Measurements from ENCODE around the gene CDC5L.
A peak's percentile ranks its signal among the peaks of the same experiment; 100 is the strongest.
"Not testable (repeated sequence)": the region's sequence is repeated elsewhere in the genome, so short reads cannot be mapped to it uniquely, and the experiment has no call there.

The CDC5L gene

DNA sequence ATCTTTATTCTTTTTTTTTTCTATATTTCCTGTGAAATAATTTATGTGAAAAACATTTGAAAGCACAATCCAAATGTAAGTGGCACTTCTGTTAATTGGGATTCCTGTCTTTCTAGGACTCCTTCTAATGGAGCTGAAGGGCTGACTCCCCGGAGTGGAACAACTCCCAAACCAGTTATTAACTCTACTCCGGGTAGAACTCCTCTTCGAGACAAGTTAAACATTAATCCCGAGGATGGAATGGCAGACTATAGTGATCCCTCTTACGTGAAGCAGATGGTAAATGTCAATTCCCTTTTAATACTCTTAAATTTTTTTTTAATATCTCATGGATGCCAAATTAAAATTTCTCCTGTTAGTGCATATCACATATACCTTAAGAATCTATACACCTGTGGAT is 35.0 kb downstream of the CDC5L start:
- DNase-seq, result no peak

DNA sequence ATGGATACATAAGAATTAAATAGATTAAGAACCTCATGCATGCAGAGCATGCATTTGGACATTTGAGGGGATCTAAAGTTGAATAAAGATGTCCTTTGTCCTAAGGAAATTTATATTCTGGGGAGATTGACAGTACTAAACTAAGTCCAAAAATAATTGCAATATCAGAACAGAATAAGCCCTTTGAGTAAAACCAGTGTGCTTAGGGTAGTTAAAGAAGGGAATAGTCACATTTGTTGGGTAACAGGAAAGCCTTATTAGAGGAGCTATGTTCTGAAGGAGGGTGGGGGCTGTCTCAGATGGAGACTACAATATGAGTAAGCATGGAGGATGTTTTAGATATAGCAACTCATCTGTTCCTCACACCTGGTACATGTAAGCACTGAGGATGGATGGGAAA is 35.8 kb downstream of the CDC5L start:
- no peak for DNase-seq

DNA sequence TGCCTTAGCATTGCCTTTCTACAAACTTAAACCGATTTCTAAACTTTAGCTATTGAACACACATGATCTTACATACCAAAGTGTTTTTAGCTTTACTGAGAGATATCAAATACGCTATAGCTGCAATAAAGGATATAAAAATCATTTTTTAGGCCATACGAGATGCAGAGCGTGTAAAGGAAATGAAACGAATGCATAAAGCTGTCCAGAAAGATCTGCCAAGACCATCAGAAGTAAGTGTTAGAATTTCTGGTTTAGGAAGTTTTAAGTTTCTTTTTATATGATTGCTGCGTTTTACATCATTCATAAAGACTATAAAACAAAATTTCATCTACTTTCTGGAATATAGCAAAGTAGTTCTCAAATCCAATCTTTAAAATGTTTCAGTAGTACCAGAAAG is 38.4 kb downstream of the CDC5L start:
- no peak for DNase-seq

DNA sequence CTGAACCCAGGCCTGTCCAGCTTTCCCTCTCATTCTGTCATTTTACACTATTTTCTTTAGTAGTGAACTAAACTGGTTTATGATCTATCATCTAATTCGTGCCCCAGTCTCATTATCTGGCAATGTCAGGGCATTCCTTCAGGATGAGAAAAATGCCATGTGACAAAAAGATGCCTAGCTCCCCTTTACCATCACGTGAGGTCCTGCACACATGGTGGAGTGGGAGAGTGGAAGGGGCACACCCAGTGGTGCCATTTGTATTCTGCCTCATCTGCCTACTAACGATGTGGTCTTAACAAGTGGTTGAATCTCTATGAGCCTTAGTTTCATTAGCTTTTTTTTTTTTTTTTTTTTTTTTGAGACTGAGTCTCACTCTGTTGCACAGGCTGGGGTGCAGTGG is 41.2 kb downstream of the CDC5L start:
- no peak for DNase-seq

DNA sequence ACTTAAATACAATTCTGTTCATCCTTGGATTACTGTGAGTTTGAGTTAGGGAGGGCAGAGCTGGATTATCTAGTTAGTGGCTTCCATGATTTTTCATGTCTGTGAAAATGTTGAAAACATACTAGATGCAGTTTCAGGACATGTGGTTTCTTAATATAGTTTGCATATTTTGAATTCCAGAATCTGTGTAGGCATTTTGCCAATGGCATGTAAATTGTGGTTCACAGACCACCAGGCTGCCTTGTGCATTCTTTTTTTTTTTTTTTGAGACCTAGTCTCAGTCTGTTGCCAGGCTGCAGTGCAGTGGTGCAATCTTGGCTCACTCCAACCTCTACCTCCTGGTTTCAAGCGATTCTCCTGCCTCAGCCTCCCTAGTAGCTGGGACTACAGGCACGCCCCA is 42.8 kb downstream of the CDC5L start:
- no peak for DNase-seq

DNA sequence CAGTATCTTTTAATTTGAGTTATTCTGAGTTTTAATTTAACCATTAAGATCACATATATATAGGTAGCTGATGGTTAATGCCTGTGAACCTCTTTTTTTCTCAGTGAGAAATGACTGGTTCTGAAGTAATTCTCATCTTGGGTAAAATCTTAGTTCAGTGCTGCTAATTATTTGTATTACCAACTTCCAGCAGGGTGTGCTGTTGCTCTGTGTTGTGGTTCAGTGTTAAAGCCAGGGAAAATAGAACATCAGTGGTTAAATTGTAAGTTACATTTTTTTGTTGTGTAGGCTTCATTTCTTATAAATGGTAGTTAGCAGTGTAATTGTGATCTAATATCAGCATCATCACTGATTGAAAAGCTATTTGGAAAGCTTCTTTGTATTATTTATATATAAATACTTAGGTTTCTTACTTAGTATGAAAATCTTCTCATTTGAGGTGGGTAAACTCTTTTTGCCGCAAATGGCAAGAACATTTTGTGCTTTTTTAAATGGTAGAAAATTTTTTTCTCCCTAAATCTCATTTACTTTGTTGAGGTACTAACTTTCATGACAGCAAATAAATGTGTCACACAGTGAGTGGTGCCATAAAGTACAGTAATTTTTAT is 43.7 kb downstream of the CDC5L start:
- peak; percentile 60 for DNase-seq

DNA sequence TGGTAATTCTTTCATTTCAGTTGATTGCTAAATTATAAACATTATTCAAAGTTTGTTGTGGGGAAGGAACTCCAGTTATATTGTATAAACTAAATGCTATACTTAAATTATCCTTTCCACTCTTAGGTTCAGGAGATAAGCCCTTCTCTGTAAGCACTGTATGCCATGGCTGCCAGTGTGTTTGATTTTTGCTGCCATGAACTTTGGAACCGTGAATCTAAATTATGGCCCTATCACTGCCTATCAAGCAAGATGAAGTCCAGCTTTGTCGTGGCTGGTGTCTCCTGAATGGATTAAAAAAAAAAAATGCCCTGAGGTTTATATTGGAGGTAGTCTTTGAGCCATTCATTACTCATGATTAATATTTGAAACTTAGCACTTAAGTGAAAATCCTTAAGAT is 44.7 kb downstream of the CDC5L start:
- no peak for DNase-seq

DNA sequence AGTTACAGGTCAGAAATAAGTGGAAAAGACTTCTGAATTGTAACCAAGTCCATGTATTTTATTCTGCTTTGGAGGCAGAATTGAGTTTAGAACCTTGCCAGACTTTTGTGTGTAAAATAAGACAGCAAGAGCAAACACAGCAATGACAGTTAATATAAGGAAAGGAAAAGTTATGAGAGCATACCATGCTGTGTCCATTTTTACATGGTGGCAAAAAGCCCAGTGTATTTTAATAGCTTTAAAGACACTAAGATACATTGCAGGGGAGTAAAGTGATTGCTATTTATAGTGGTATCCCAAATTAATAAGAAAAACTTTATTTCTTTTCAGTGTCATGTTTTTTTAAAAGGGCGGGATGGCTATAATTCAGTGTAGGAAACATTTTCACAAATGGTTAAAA is 45.2 kb downstream of the CDC5L start:
- DNase-seq, result no peak

DNA sequence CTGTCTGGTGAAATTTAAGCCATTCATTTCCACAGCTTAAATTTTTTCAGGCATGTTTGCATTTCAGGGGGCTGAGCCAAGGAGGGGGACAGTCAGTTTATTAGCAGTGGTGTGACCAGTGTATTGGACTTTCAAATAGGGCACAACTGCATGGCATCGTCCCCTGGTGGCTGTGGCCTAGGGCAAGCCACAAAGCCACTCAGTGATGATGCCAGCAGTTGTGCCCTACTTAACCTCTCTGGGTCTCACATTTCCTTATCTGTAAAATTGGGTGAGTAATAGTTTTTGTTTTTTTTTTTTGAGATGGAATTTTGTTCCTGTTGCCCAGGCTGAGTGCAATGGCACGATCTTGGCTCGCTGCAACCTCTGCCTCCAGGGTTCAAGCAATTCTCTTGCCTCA is 48.0 kb downstream of the CDC5L start:
- no peak for DNase-seq

DNA sequence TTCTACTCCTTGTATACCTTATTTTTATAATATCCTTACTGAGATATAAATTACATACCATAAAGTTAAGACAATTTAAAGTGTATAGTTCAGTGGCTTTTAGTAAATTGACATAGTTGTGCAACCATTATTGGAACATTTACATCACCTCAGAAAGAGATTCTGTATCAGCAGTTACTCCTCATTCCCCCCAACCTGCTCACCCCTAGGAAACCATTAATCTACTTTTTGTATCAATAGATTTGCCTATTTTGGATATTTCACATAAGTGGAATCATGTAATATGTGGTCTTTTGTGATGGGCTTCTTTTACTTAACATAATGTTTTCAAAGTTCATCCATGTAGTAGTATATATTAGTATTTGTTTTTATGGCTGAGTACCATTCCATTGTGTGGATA is 51.3 kb downstream of the CDC5L start:
- no peak for DNase-seq

DNA sequence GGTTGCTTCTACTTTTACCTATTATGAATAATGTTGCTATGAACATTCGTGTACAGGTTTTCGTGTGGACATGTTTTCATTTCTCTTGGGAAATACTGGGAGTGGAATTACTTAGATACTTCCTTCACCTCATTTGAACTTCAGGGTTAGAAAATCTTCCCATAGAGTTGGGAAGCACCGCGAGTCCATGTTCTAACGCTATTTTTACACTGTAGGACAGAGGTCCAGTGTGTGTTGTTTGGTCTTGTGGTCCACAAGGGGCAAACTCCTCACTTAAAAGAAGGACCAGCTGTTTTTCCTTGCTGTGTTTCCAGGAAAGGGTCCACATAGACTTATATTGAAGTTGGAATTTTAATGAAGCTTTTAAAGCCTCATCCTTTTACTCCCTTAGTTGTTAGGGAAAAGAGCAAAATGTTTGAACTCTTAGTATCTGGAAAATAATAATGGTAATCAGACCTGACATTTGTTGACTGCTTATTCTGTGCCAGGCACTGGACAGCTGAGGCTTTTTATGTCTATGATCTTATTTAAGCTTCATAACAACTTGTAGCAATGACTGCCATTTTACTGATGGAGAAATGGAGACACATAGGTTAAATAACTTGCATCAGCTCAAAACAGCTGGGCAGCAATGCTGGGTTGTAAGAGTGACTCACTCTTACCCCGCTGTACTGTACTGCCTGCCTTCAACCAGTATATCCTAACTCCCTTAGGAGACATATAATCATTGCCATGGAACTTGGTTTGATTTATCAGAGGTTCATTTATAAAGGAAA is 52.0 kb downstream of the CDC5L start:
- DNase-seq, result no peak

DNA sequence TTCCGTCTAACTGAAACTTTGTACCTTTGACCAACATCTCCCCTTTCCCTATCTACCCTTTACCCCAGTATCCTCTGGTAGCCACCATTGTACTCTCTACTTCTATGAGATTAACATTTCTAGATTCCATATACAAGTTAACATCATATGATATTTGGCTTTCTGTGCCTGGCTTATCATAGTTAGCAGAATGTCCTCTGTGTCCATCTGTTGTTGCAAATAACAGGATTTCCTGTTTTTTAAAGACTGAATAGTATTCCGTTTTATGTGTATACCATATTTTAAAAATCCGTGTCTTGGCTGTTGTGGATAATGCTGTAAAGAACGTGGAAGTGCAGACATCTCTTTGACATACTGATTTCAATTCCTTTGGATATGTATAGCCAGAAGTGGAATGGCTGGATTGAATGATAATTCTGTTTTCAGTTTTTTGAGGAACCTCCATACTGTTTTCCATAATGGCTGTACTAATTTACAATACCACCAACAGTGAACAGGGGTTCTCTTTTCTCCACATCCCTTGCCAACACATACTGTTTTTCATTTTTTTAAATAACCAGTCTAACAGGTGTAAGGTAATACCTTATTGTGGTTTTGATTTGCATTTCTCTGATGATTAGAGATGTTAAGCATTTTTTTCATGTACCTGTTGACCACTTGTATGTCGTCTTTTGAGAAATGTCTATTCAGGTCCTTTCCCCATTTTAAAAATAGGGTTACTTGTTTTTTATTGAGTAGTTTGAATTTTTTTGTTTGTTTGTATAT is 53.8 kb downstream of the CDC5L start:
- DNase-seq, result no peak

DNA sequence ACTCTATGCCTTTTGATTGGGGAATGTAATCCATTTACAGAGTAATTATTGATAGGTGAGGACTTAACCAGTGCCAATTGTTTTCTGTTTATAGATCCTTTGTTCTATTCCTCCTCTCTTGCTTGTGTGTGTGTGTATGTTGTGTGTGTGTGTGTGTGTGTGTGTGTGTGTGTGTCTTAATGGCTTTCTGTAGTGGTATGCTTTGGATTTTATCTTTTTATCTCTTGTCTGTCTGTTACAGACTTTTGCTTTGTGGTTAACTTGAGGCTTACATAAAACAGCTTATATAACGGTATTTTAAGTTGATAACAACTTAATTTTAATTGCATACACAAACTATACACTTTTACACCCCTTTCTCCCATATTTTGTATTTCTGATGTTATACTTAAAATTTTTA is 54.7 kb downstream of the CDC5L start:
- DNase-seq, result no peak

DNA sequence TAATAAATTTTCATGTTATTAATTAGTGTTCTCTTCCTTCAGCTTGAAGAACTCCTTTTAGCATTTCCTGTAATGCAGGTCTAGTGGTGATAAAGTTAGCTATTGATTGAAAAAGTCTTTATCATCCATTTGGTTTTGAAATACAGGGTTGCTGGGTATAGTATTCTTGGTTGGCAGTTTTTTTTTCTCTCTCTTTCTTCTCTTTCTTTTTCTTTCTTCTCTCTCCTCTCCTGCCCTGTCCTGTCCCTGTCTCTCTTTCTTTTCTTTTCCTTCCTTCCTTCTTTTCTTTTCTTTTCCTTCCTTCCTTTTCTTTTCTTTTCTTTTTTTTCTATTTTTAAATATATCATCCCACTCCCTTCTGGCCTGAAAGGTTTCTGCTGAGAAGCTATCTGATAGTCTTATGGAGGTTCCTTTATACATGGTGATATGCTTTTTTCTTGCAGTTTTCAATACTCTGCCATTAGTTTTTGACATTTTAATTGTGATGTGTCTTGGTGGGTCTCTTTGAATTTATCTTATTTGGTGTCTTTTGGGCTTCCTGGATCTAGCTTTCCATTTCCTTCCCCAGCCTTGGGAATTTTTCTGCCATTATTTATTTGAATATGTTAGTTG is 55.4 kb downstream of the CDC5L start:
- DNase-seq, result no peak

DNA sequence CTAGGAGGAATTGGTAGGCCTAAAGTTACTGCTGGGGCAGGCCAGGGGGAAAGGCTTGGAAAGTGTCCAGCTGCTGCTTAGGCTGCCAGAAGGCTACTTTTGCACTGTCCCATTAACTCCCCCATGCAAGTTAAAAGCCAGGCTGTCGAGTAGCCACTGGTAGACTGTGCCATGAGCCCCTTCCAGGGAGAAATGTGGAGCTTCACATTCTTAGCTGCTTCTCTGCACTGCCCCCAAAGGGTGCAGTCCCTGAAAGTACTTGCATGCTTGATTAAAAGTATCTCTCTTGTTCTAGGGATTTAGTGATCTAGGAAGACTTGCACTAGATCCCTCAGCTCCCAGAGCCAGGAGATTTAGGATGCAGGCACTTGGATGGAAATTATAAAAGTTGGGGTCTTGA is 57.3 kb downstream of the CDC5L start:
- no peak for DNase-seq

DNA sequence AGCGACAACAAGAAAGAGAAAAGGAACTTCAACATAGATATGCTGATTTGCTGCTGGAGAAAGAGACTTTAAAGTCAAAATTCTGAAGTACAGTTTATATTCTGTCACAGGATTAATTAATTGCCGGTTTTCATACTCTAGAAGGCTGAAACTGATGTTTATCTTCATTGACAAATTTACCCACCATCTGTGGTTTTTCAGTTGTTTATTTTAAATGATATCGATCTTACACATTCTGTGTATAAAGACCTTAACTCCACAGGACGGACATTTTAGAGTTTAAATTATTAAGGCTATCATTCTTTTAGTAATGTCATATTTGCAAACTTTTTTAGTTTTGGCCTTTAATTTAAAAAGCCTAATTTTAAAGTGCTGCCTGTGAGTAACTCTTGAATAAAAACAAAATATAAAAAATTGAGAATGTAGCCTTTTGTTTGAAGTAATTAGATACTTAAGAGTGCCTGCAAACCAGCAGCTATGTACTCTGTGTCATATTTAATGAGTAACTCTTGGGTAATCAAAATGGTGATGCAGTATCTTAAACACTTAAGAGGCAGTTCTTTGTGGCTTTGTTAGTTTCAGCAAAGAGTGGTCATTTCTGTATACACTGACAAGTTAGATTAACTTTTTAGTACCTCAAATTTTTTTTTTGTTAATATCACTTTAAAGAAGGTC is 59.3 kb downstream of the CDC5L start:
- DNase-seq, result peak; percentile 5

DNA sequence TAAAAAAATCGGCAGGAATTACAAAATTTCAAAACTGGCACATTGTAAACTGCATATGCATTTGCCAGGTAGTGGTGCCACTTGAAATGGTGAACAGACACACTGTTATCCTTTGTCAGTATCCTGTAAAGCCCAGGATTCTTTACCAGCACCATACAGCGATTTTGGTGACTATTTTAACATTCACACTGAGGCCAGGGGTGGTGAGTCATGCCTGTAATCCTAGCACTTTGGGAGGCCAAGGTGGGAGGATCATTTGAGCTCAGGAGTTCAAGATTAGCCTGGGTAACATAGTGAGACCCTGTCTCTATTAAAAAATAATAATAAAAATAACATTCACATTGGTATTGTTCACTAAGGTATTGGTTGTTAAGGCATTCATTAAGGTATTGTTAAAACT is 61.7 kb downstream of the CDC5L start:
- not testable (repeated sequence) for DNase-seq

DNA sequence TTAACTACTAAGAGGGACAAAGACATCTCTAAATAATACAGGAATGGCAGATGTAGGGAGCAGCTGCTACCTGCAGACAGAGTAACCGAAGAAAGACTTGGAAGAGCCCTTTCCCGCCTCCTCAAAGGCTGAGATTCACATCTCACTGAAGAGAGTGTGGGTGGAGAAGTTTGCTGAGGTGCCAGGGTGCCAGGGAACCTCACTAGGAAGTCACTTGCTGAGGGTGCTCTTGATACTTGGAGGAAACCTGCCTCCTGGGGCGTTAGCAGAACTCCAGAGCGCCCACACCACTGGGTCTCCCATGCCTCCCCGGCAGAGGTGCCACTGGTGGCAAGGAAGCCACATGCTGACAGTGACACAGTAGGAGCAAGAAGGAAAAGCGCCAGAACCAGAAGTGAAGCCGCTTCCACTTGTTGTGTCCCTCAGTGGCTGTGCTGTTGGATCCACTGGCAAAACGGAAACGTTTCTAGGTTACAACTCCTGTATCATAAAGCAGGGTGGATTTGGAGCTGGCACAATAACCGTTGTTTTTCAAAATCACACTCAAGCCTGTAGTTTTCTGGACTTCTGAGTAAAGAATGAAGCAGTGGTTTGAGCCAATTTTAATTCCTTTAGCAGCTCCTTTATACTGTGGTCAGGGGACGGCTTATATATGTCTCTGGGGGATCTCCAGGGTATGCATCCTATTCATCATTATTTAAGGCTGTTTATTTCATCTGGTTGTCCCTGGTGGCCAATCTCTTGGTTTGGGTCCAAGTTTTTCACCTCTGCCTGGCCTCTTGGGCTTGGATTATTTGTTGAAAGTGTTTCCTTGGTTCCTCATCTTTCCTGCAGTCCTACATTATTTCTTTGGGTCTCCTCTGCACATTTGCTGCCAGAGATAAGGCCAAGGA is 64.5 kb downstream of the CDC5L start:
- DNase-seq, result no peak

DNA sequence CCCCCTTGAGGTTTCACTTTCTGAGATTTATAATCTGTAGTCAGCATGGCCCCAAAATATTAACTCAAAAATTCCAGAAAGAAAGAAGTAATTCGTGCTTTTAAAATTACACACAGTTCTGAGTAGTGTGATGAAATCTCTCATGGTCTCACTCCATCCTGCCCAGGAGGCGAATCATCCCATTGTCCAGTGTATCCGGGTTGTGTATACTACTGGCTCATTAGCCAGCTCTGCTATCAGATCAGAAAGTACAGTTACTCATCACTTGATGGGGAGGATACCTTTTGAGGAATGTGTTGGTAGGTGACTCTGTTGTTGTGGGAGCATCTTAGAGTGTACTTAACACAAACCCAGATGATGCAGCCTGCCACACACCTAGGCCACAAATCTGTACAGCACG is 65.2 kb downstream of the CDC5L start:
- no peak for DNase-seq

DNA sequence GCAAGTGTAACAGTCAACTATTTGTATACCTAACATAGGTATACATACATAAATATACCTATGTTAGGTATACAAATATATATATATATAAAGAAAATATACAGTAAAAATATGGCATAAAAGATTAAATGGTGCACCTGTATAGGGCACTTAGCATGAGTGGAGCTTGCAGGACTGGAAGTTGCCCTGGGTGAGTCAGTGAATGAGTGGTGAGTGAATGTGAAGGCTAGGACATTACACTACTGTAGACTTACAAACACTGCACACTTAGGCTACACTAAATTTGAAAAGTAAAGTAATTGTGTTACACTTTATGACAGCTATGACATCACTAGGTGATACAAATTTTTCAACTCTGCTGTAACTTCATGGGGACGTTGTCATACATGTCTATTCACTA is 65.6 kb downstream of the CDC5L start:
- no peak for DNase-seq

DNA sequence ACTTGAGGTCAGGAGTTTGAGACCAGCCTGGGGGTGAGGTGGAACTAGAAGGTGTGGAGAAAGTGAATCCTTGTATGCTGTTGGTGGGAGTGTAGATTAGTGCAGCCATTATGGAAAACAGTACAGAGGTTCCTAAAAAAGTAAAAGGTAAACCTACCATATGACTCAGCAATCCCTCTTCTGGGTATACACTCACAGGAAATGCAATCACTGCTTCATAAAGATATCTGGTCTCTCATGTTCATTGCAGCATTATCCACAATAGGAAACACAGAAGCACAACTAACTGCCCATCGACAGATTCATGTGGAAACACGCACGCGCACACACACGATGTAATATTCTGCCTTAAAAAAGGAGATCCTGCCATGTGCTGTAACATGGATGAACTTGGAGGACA is 66.7 kb downstream of the CDC5L start:
- DNase-seq, result no peak
